Activated CD4-positive, CD25-positive, alpha-beta regulatory T cell treated with anti-CD3 and anti-CD28 coated beads, Interleukin-2, amount 50 U/mL, for 24 hours (primary cell): ENCODE results near the gene ADAMTS5.

ENCODE experiments used
- ATAC-seq, 2 donors: fragments of 150-1000 bp; cut with Tn5 transposase; one replicate each; pipeline ENCODE4 v1.10.0; 2021; ENCODE audit warnings: mild to moderate bottlenecking in 1 of 2, moderate library complexity in 1 of 2

Gene ADAMTS5

GRCh38 chr21:26967062-26967913 is at the start of gene ADAMTS5:
ADAMTS5 (minus strand) TSS chr21:26967088; CDS start chr21:26966391, 697 bp downstream.
- ATAC-seq: no peak

DNA sequence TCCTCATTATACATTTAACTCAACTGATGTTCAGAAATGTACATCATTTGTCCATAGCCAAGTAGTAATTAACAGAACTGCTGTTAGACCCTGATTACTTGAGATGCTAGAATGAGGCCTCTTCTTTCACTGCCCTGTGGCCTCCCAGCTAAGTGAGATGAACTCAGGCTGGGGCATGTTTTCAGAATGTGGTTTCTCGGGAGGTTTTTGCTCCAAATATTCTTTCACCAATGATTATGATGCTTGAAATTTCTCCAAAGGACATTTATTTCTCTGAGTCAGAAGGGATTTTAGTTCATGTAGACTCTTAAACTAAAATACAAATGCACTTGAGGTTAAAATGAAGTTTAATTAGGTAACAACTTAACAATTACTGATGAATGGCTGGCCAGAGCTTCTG is 34.6 kb upstream of the ADAMTS5 start:
- ATAC-seq: no peak

- ATAC-seq: no peak
These were observed 16.7 kb upstream of the ADAMTS5 start for GRCh38 chr21:26983576-26983975.

- no peak for ATAC-seq
These were observed 15.9 kb upstream of the ADAMTS5 start for GRCh38 chr21:26982767-26983166.

- no peak for ATAC-seq
These were observed 10.9 kb upstream of the ADAMTS5 start for GRCh38 chr21:26977746-26978145.

- no peak for ATAC-seq
These were observed 6.3 kb upstream of the ADAMTS5 start for GRCh38 chr21:26973226-26973625.

- no peak for ATAC-seq
These were observed 5.3 kb upstream of the ADAMTS5 start for GRCh38 chr21:26972192-26972591.

- ATAC-seq: no peak
These were observed 3.3 kb upstream of the ADAMTS5 start for GRCh38 chr21:26969971-26970725.

DNA sequence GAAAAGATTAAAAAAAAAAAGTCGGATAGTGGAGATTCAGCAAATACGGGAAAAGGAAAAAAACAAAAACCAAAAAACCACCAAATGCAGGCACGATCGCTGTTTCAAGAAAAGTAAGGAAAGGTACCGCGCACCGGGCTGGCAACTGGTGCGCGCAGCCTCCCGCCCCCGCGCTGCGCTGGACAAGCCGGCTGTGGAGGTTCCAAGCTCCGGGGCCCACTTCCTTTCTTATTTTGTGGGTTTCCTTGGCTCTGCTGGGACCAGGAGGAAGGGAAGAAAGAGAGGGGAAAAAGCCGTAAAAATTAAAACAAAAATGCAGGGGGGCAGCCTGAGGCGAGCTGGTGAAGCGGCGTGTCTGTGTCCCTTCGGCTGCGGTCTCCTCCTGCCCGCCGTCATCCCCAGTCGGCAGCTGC is 233 bp downstream of the ADAMTS5 start:
- ATAC-seq: no peak

- no peak for ATAC-seq
These were observed 844 bp downstream of the ADAMTS5 start for GRCh38 chr21:26965907-26966581.

GRCh38 chr21:26965040-26965906 is 1.6 kb downstream of the ADAMTS5 start:
- ATAC-seq: no peak

- no peak for ATAC-seq
These were observed 2.6 kb downstream of the ADAMTS5 start for GRCh38 chr21:26964170-26964778.

GRCh38 chr21:26962621-26963181 is 4.2 kb downstream of the ADAMTS5 start:
- ATAC-seq: no peak

DNA sequence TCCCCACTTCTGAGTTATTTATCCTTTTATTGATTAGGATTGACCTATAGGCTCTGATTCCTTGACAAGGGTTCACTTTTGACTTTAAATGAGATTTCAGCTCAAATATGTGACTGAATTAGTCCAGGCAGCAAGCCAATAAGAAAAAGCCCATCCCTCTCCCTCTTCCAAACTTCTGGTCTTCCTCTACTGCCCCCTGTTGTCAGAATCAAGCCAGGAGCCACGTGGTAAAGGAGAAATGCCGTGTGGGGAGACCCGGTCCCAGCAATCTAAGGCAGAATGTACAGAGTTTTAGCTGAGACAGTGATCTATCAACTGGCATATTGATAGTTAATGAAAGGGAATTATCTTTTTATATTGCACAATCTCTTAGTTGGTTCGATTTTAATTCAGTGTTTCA is 5.2 kb downstream of the ADAMTS5 start:
- no peak for ATAC-seq

DNA sequence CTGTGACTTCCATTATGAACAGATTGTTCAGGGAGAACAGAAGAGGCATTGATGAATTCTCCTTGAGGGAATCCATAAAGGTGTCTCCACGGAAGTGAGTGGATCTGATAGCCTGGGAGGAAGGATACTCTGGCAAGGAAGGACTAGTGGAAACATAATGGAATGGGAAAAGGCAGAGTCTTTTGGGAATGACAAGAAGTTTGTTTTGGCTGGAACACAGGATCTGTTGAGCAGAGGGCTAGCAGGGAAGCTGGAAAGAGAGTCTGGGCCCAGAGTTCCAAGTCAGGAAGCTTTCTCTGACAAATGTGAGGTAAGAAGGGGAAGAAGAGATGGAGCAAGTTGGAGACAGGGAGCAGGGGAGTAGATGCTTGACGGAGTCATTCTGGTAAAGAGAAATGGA is 8.1 kb downstream of the ADAMTS5 start:
- no peak for ATAC-seq

DNA sequence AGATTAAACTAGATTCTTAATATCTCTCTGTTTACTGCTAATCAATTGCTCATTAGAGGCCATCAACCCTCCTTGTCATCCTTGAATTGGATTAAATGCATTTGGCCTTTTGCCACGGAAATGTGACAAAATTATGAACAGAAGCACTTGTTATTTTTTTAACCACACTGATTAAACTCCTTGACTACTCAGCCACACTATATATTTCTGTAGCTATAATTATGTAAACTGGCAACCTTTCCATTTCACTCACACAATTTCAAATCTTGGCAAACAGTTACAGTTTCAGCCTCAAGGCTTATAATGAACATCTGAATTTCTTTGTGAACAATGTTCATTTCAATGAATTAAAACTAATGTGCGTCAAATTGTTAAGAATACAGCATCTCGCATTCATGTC is 10.1 kb downstream of the ADAMTS5 start:
- ATAC-seq: no peak

- no peak for ATAC-seq
These were observed 10.7 kb downstream of the ADAMTS5 start for GRCh38 chr21:26956216-26956615.

DNA sequence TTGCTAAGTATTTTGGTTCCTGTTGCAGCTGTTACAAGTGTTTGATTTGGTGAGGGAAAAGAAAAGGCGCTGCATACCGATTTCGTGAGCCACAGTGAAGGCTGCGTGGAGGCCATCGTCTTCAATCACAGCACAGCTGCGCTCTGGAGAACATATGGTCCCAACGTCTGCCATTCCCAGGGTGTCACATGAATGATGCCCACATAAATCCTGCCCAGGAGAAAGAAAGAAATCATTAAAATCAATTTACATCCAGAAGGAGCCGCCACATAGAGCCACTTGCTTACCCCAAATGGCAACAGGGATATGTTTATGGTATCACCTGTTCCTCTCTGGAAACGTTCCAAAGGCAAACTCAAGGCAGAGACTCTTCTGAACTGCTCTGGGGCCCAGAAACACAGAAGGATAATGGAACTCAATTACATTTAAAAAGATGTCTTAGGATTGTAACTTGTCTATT is 12.2 kb downstream of the ADAMTS5 start:
- ATAC-seq: no peak

- ATAC-seq: no peak
These were observed 14.4 kb downstream of the ADAMTS5 start for GRCh38 chr21:26952374-26953066.

- no peak for ATAC-seq
These were observed 17.1 kb downstream of the ADAMTS5 start for GRCh38 chr21:26949830-26950229.

DNA sequence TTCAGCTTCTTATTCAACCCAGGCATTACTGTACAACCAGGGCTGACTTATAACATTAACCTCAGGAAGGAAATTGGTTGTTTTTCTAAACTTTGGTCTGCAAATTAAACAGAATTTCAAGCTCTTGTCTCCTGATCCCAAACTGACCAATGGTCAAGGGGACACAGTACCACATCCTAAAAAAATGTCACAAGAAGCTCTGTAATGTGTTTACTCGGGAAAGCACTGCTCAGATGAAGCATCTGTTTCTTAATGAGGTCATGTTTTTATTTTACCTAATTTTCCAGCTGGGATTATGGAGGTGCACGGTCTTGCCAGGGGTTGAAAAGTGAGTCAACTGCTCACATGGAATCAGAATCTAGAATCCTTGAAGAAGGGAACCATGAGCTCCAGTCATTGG is 18.7 kb downstream of the ADAMTS5 start:
- ATAC-seq: no peak
